Ishikawa (cell line): Measurements from ENCODE around the gene FHIT.

Source experiments
- CEBPB ChIP-seq: IDR thresholded peaks from 2 replicates; pipeline ENCODE4 v1.6.1; 2012
- CREB1 ChIP-seq: IDR thresholded peaks from 2 replicates; pipeline ENCODE4 v1.6.1; 2012; ENCODE audit warnings: low read depth
- EGR1 ChIP-seq: IDR thresholded peaks from 2 replicates; pipeline ENCODE4 v1.6.1; 2012
- EP300 ChIP-seq: IDR thresholded peaks from 2 replicates; pipeline ENCODE4 v1.6.1; 2012; ENCODE audit warnings: borderline replicate concordance
- FOXM1 ChIP-seq: IDR thresholded peaks from 2 replicates; pipeline ENCODE4 v1.6.1; 2012; ENCODE audit warnings: low read depth, borderline replicate concordance
- NFIC ChIP-seq: IDR thresholded peaks from 2 replicates; pipeline ENCODE4 v1.6.1; 2012
- RAD21 ChIP-seq: IDR thresholded peaks from 2 replicates; pipeline ENCODE4 v1.6.1; 2012; ENCODE audit warnings: low read depth
- TAF1 ChIP-seq: IDR thresholded peaks from 2 replicates; pipeline ENCODE4 v1.6.1; 2012; ENCODE audit warnings: low read depth, mild to moderate bottlenecking
- TCF12 ChIP-seq: IDR thresholded peaks from 2 replicates; pipeline ENCODE4 v1.6.1; 2012; ENCODE audit warnings: low read depth
- TEAD4 ChIP-seq: IDR thresholded peaks from 2 replicates; pipeline ENCODE4 v1.6.1; 2012
- YY1 ChIP-seq: IDR thresholded peaks from 2 replicates; pipeline ENCODE4 v1.6.1; 2012; ENCODE audit warnings: low read depth
- ZBTB7A ChIP-seq: IDR thresholded peaks from 2 replicates; pipeline ENCODE4 v1.6.1; 2012; ENCODE audit warnings: low read depth
- TF ChIP-seq, protein P1 (sequence below): IDR thresholded peaks from 2 replicates; pipeline ENCODE4 v1.6.1; 2012; ENCODE audit warnings: low read depth, mild to moderate bottlenecking
- TF ChIP-seq, protein P2 (sequence below): IDR thresholded peaks from 2 replicates; pipeline ENCODE4 v1.6.1; 2012
- TF ChIP-seq, protein P3 (sequence below): IDR thresholded peaks from 2 replicates; pipeline ENCODE4 v1.6.1; 2012

Gene FHIT

DNA sequence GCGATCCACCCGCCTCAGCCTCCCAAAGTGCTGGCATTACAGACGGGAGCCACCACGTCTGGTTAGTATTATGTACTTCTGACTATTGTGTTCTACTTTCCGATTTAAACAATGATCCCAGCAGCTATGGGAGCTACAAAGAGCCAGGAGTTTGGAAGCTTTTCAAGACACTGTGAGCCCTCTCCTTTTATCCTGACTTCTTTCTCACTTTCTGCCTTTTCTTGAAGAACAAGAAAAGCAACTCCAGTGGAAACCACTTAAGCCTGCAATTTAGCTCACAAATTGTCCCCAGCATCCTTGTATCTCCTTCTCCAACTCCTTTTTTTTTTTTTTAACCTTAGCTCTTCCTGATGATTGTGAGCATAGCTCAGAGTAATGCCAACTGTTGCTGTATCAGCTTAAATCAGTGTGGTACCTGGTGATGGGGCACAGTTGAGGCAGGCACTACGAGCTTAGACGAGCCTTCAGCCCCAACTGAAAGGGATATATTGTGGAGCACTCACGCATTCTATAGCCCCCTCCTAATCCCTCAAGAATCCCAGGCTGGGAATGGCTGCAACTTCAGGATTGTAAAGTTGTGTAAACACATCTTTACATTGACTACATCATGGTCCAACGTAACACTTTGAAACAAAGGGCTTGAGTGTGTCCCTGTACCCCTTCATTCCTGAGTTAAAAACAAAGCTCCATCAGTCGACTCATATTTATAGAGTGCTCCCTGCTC, 677.0 kb downstream of the FHIT start:
- TF ChIP-seq, protein P1, sequence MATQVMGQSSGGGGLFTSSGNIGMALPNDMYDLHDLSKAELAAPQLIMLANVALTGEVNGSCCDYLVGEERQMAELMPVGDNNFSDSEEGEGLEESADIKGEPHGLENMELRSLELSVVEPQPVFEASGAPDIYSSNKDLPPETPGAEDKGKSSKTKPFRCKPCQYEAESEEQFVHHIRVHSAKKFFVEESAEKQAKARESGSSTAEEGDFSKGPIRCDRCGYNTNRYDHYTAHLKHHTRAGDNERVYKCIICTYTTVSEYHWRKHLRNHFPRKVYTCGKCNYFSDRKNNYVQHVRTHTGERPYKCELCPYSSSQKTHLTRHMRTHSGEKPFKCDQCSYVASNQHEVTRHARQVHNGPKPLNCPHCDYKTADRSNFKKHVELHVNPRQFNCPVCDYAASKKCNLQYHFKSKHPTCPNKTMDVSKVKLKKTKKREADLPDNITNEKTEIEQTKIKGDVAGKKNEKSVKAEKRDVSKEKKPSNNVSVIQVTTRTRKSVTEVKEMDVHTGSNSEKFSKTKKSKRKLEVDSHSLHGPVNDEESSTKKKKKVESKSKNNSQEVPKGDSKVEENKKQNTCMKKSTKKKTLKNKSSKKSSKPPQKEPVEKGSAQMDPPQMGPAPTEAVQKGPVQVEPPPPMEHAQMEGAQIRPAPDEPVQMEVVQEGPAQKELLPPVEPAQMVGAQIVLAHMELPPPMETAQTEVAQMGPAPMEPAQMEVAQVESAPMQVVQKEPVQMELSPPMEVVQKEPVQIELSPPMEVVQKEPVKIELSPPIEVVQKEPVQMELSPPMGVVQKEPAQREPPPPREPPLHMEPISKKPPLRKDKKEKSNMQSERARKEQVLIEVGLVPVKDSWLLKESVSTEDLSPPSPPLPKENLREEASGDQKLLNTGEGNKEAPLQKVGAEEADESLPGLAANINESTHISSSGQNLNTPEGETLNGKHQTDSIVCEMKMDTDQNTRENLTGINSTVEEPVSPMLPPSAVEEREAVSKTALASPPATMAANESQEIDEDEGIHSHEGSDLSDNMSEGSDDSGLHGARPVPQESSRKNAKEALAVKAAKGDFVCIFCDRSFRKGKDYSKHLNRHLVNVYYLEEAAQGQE: no peak
- TF ChIP-seq ZBTB7A: no peak
- no peak for TF ChIP-seq TAF1
- no peak for TF ChIP-seq RAD21

DNA sequence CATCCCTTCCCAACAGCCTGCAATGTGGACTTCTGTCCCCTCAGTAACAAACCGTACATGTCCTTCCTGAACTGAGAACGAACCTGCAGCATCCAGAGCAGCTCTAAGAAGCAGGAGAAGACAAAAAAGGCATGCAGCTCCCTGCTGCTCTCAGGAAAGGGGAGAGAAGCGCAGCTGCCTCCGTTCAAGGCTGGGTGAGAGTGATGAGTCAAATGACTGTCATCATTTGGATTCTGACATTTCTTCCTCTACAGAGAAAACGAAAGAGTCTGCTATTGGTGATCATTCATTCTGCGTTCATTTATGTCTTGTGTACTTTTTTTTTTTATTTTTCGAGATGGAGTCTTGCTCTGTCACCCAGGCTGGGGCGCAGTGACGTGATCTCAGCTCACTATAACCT, 677.8 kb downstream of the FHIT start:
- TF ChIP-seq FOXM1 (no peak), TCF12 (no peak), TAF1 (no peak), ZBTB7A (no peak)

DNA sequence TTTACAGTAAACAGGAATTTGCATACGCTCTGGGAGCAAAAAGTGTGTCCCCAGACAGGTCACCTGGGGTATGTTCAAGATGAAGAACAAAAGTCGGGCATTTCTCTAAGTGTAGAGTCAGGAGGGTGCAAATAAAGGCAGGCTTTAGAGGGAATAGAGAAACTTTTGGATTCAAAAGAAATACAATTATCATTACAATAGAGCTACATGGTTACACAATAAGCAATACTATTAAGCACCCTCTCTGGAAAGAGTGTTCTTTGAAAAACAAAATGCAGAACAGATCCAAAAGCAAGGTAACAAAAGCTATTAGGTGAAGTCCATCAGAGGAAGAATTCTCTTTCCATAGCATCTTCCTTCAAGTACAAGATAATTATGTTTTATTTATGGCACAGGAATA, 679.7 kb downstream of the FHIT start:
- TF ChIP-seq FOXM1 (no peak), TAF1 (no peak), ZBTB7A (no peak), NFIC (no peak), TCF12 (no peak), CREB1 (no peak), TEAD4 (no peak), YY1 (no peak), EGR1 (no peak), CEBPB (no peak), RAD21 (no peak), EP300 (no peak)
- TF ChIP-seq, protein P1: no peak
- TF ChIP-seq, protein P2, sequence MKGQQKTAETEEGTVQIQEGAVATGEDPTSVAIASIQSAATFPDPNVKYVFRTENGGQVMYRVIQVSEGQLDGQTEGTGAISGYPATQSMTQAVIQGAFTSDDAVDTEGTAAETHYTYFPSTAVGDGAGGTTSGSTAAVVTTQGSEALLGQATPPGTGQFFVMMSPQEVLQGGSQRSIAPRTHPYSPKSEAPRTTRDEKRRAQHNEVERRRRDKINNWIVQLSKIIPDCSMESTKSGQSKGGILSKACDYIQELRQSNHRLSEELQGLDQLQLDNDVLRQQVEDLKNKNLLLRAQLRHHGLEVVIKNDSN: no peak
- TF ChIP-seq, protein P3, sequence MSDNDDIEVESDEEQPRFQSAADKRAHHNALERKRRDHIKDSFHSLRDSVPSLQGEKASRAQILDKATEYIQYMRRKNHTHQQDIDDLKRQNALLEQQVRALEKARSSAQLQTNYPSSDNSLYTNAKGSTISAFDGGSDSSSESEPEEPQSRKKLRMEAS: no peak

DNA sequence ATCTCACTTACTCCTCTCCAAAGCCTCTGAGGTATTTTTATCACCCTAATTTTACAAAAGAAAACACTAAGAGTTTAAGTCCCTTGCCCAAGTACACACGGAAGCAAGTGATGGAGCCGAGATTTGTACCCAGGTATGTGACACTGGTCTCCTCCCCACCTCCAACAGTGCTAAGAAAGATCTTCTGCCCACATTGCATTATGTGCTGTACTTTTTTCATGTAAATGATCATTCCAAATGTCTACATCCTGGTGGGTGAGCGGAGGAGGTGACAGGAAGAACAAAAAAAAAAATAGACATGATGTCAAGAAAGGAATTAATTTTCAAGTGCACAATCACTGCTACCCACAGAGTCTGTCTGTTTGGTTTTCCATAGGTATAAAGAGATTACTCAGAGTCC, 694.1 kb downstream of the FHIT start:
- TF ChIP-seq, protein P3: no peak
- TF ChIP-seq TAF1: no peak
- no peak for TF ChIP-seq CEBPB
- TF ChIP-seq TEAD4: no peak
- no peak for TF ChIP-seq FOXM1
- no peak for TF ChIP-seq TCF12
- no peak for TF ChIP-seq YY1
- no peak for TF ChIP-seq ZBTB7A
- no peak for TF ChIP-seq NFIC
- TF ChIP-seq, protein P1: no peak
- TF ChIP-seq EP300: no peak
- no peak for TF ChIP-seq RAD21
- no peak for TF ChIP-seq EGR1

DNA sequence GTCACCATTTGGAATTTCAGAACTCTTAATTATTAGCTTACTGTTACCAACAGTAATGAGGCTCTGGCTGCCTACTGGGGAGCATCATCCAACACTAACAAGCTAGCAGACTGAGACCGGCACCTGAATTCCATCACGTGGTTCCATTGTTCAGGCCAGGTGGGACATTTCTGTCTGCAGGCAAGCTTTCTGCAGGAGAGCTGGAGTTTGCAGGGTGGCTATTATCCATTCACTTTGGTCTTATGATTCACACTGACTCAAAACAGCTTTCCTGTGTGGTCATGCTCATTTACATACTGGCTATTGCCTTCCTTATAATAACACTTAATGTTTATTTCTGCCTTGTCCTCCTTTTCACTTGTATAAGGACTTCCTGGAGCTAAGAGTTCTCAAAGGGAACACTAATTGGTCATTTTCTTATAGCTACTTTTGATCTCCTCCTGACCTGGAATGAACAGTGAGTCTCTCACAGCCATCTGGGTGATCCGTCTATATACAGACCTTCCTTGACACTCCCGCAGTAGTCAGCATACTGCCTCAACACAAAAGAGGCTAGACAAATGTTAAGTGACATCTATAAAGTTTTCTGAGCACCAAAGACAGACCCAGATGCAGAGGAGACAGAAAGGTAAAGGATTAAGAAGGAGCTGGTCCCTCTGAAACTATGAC, 695.4 kb downstream of the FHIT start:
- TF ChIP-seq, protein P3: 0 out of 2 replicates have a peak, but pooled peaks have one; percentile 35
- TF ChIP-seq, protein P1: no peak
- no peak for TF ChIP-seq ZBTB7A
- TF ChIP-seq TAF1: no peak
- no peak for TF ChIP-seq EGR1
- no peak for TF ChIP-seq EP300
- TF ChIP-seq, protein P2: peak; percentile 86
- no peak for TF ChIP-seq CREB1
- no peak for TF ChIP-seq YY1
- no peak for TF ChIP-seq CEBPB
- no peak for TF ChIP-seq RAD21
- peak; percentile 55; the same call in 1 of the 2 replicates for TF ChIP-seq TCF12
- no peak for TF ChIP-seq NFIC
- TF ChIP-seq FOXM1: no peak
- peak; percentile 21; the same call in 1 of the 2 replicates for TF ChIP-seq TEAD4
